M059J (cell line): ENCODE measurements around the gene ZNF333. TPM values are rescaled to one million over a fixed set of nuclear protein-coding genes. Genes with fewer than 3 reads are reported as not detected.
"Not testable (repeated sequence)": the region's sequence is repeated elsewhere in the genome, so short reads cannot be mapped to it uniquely, and the experiment has no call there.

Experiments used
- DNase-seq: peaks from one replicate; pipeline ENCODE4 v3.0.0-alpha.2; 2012; ENCODE audit warnings: low read depth
- total RNA-seq: library from RNA; depleted of rRNA; stranded (reverse); fragments of >200 nt; shearing (Covaris generic); gene quantifications from 2 replicates; pipeline ENCODE4 v1.2.3, GENCODE V29; 2014

ZNF333 gene
- total RNA-seq, 1 experiment from 2014 or later, result 6.0 TPM

GRCh38 chr19:14699641-14700040 is 9.8 kb downstream of the ZNF333 start:
- no peak for DNase-seq

- DNase-seq, result no peak
Measured at GRCh38 chr19:14700711-14701375, 11.0 kb downstream of the ZNF333 start.

DNA sequence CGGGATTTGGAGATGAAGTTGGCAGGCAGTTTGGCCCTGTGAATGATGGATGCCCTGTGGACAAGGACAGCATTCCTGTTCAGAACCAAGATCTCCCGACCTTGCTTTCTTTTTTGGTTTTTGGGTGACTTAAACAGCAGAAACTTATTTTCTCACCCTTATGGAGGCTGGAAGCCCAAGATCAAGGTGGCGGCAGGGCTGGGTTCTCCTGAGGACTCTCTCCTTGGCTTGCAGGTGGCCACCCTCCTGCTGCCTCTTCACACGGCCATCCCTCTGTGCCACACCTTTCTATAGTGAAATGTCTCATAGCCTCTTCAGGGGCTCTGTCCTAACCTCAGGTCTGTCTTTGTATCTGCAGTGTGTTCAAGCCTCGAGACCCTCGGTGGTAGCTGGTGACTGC is 14.0 kb downstream of the ZNF333 start:
- no peak for DNase-seq

DNA sequence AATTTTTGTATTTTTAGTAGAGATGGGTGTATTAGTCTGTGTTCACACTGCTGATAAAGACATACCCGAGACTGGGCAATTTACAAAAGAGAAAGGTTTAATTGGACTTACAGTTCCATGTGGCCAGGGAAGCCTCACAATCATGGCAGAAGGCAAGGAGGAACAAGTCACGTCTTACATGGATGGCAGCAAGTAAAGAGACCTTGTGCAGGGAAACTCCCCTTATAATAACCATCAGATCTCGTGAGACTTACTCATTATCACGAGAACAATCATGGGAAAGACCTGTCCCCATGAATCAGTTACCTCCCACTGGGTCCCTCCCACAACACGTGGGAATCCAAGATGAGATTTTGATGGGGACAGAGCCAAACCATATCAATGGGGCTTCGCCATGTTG is 14.6 kb downstream of the ZNF333 start:
- no peak for DNase-seq

DNA sequence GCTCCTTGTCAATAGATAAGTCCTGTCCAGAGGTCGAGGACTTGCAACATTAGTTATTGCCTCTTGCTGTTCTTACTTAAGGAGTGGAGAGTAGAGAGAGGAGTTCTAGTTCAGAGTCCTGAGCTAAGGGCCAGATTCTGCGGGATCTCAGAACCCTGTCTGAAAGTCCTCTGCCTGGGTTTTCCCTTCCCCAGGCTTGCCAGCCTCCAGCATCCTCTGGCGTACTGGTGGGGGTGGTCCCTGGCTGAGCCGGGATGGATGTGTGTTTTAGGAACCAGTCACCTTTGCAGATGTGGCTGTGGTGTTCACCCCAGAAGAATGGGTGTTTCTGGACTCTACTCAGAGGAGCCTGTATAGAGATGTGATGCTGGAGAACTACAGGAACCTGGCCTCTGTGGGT is 26.0 kb downstream of the ZNF333 start:
- DNase-seq, result no peak

DNA sequence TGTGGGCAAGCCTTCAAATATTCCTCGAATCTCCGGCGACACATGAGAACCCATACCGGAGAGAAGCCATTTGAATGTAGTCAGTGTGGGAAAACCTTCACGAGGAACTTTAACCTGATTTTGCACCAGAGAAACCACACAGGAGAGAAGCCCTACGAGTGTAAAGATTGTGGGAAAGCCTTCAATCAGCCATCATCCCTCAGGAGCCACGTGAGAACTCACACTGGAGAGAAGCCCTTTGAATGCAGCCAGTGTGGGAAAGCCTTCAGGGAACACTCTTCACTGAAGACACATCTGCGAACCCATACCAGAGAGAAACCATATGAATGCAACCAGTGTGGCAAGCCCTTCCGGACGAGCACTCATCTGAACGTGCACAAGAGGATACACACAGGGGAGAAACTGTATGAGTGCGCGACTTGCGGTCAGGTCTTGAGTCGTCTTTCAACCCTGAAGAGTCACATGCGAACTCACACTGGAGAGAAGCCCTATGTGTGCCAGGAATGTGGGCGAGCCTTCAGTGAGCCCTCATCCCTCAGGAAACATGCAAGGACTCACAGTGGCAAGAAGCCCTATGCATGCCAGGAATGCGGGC is 28.8 kb downstream of the ZNF333 start:
- DNase-seq, result peak; percentile 7

DNA sequence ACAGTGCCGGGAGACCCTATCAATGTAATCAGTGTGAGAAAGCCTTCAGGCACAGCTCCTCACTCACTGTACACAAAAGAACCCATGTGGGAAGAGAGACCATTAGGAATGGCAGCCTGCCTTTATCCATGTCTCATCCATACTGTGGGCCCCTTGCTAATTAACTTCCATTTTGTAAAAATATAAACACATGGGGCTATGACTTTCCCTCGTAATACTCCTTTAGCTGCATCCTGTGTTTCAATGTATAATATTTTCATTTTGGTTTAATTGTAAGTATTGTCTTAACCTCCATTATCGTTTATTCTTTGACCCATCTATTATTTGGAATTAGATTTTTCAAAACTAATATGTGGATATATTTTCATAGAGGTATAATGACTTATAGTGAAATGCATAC is 29.3 kb downstream of the ZNF333 start:
- no peak for DNase-seq

DNA sequence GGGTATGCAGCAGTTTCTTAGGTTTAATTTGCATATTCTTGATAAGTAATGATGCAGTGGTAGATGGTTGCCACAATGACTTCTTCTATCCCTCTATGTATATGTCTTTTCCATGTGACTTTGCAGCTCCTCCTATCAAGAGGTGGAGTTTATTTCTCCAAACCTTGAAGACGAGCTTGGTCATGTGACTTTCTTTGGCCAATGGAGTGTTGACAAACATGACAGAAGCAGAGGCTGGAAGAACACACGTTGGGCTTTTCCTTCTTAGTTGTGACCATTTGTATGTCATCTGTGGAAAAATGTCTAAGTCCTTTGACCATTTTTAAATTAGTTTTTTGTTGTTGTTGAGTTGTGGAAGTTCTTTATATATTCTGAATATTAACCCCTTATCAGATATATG is 32.3 kb downstream of the ZNF333 start:
- no peak for DNase-seq

- DNase-seq, result no peak
Measured at GRCh38 chr19:14728595-14728994, 38.7 kb downstream of the ZNF333 start.

- peak; percentile 27 for DNase-seq
Measured at GRCh38 chr19:14731200-14731599, 41.4 kb downstream of the ZNF333 start.

DNA sequence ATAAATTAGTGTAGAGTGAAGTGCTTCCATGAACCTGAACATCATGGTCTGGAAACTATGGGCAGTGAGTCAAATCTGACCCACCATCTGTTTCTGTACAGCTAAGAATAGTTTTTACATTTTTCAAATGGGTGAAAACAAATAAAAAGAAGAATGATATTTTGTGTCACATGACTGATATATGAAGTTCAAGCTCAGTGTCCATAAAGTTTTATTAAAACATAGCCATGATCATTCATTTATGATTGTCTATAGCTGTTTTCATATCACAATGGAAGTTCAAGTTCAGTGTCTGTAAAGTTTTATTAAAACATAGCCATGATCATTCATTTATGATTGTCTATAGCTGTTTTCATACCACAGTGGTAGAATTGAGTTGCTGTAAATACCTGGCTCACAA is 42.7 kb downstream of the ZNF333 start:
- DNase-seq, result no peak

DNA sequence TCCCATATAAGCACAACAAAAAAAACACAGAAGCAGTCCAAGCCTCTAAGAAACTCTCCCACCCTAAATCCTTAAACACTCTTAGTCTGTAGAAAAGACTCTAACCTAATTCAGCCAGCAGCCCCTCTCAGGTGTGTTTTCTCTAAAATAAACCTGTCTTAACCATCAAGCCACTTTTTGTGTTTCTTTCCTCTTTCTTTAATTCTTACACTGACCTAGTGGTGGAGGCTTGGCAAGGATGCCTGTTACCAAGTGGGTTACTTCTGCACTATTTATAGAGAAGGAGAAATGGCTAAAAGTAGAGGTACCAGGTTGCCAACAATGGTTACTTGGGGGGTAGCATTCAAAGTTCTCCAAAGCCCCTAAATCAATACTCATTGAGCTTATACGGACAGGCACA is 43.7 kb downstream of the ZNF333 start:
- no peak for DNase-seq

- no peak for DNase-seq
Measured at GRCh38 chr19:14735915-14736314, 46.1 kb downstream of the ZNF333 start.

GRCh38 chr19:14746886-14747285 is 57.0 kb downstream of the ZNF333 start:
- DNase-seq, result no peak

GRCh38 chr19:14748601-14749000 is 58.8 kb downstream of the ZNF333 start:
- no peak for DNase-seq

GRCh38 chr19:14758816-14759215 is 69.0 kb downstream of the ZNF333 start:
- DNase-seq, result no peak

- DNase-seq, result no peak
Measured at GRCh38 chr19:14761607-14762006, 71.8 kb downstream of the ZNF333 start.

GRCh38 chr19:14762111-14762510 is 72.3 kb downstream of the ZNF333 start:
- no peak for DNase-seq

- DNase-seq, result no peak
Measured at GRCh38 chr19:14763497-14764145, 73.8 kb downstream of the ZNF333 start.

- no peak for DNase-seq
Measured at GRCh38 chr19:14764401-14764800, 74.6 kb downstream of the ZNF333 start.

GRCh38 chr19:14765403-14765802 is 75.6 kb downstream of the ZNF333 start:
- not testable (repeated sequence) for DNase-seq

- not testable (repeated sequence) for DNase-seq
Measured at GRCh38 chr19:14765841-14766240, 76.0 kb downstream of the ZNF333 start.

- DNase-seq, result no peak
Measured at GRCh38 chr19:14767466-14767971, 77.7 kb downstream of the ZNF333 start.
